Stimulated activated naive B cell treated with anti-CD40 and anti-IgM and Interleukin-4, amounts not matched to agents 10 μg/mL and 1 μg/mL and 100 μg/mL, for 72 hours (primary cell): Measurements from ENCODE around the gene RANGRF.
A peak's percentile ranks its signal among the peaks of the same experiment; 100 is the strongest.

Source experiments
- ATAC-seq, 2 donors: fragments of 150-1000 bp; cut with Tn5 transposase; replicated peaks; 2 replicates each; pipeline ENCODE4 v1.10.0; 2021; ENCODE audit warnings: moderate library complexity in 1 of 2
- DNase-seq: peaks from one replicate; pipeline ENCODE4 v3.0.0; 2021
- H3K27ac Mint-ChIP-seq: one replicate; pipeline ENCODE4 v1.8.0; 2022; ENCODE audit warnings: mild to moderate bottlenecking, mixed read lengths
- H3K27me3 Mint-ChIP-seq, 2 donors: one replicate each; pipeline ENCODE4 v1.8.0; 2022; ENCODE audit warnings: mixed read lengths in 2 of 2
- H3K36me3 Mint-ChIP-seq, 2 donors: one replicate each; pipeline ENCODE4 v1.8.0; 2022; ENCODE audit warnings: mixed read lengths in 2 of 2, mild to moderate bottlenecking in 1 of 2
- H3K4me1 Mint-ChIP-seq, 2 donors: one replicate each; pipeline ENCODE4 v1.8.0; 2022; ENCODE audit warnings: mixed read lengths in 2 of 2, mild to moderate bottlenecking in 1 of 2
- H3K4me3 Mint-ChIP-seq, 2 donors: one replicate each; pipeline ENCODE4 v1.8.0; 2022; ENCODE audit warnings: mild to moderate bottlenecking in 2 of 2, mixed read lengths in 2 of 2, moderate library complexity in 1 of 2
- H3K9me3 Mint-ChIP-seq, 2 donors: one replicate each; pipeline ENCODE4 v1.8.0; 2022; ENCODE audit warnings: mixed read lengths in 2 of 2, mild to moderate bottlenecking in 1 of 2

The RANGRF gene

DNA sequence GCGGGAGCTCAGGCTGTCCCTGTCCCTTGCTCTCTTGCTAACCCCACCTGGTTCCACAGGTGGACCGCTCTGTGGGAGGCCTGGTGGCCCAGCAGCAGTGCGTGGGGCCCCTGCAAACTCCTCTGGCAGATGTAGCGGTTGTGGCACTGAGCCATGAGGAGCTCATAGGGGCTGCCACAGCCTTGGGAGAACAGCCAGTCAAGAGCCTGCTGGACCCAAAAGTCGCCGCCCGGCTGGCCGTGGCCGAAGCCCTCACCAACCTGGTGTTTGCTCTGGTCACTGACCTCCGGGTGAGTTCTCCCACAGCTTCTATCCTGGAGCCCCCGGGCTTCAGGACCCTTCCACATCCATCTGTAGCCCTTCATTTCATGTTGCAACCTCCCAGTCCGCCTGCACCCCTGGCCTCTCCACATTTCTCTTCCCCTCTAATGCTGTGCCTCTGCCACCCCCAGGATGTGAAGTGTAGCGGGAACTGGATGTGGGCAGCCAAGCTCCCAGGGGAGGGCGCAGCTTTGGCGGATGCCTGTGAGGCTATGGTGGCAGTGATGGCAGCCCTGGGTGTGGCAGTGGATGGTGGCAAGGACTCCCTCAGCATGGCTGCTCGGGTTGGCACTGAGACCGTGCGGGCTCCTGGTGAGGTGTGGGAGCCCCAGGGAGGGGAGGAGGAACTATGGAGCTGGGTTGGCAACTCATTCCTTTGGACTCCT lies 23.5 kb upstream of the RANGRF start:
- no peak for ATAC-seq
- no peak for DNase-seq
- H3K36me3 Mint-ChIP-seq: peaks cover 72 to 80% of the 10 kb centered on the region in 2 donors
- H3K4me3 Mint-ChIP-seq: no peak overlapping the region
- H3K9me3 Mint-ChIP-seq: no peaks in the 10 kb centered on the region
- no peaks in the 10 kb centered on the region for H3K27me3 Mint-ChIP-seq
- H3K4me1 Mint-ChIP-seq: peaks cover 0 to 7% of the 10 kb centered on the region in 2 donors
- peak overlapping the region; percentile 56 for H3K27ac Mint-ChIP-seq

DNA sequence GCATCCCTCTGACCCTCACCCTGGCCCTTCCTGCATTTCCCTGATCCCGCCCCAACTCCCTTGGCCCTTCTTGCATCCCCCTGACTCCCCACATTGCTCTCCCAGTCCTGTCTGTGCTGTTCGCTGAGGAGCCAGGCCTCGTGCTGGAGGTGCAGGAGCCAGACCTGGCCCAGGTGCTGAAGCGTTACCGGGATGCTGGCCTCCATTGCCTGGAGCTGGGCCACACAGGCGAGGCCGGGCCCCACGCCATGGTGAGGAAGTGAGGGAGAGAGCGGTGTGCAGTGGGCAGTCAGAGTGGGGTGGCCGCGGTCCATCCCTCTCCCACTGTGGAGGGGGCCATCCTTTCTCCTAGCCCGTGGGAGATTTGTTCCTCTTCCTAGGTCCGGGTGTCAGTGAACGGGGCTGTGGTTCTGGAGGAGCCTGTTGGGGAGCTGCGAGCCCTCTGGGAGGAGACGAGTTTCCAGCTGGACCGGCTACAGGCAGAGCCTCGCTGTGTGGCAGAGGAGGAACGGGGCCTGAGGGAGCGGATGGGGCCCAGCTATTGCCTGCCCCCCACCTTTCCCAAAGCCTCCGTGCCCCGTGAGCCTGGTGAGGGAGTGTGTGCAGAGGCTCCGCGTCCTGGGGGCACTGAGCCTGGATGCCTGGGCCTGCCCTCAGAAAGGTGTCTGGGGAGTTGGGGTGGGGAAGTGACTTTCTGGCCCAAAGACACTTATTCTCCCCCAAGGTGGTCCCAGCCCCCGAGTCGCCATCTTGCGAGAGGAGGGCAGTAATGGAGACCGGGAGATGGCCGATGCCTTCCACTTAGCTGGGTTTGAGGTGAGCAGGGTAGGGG lies 21.6 kb upstream of the RANGRF start:
- peaks cover 69 to 82% of the 10 kb centered on the region in 2 donors for H3K36me3 Mint-ChIP-seq
- no peak for DNase-seq
- no peak overlapping the region for H3K4me3 Mint-ChIP-seq
- peak overlapping the region; percentile 42 for H3K27ac Mint-ChIP-seq
- peaks cover 0 to 7% of the 10 kb centered on the region in 2 donors for H3K4me1 Mint-ChIP-seq
- H3K27me3 Mint-ChIP-seq: no peaks in the 10 kb centered on the region
- no peak for ATAC-seq
- no peaks in the 10 kb centered on the region for H3K9me3 Mint-ChIP-seq

DNA sequence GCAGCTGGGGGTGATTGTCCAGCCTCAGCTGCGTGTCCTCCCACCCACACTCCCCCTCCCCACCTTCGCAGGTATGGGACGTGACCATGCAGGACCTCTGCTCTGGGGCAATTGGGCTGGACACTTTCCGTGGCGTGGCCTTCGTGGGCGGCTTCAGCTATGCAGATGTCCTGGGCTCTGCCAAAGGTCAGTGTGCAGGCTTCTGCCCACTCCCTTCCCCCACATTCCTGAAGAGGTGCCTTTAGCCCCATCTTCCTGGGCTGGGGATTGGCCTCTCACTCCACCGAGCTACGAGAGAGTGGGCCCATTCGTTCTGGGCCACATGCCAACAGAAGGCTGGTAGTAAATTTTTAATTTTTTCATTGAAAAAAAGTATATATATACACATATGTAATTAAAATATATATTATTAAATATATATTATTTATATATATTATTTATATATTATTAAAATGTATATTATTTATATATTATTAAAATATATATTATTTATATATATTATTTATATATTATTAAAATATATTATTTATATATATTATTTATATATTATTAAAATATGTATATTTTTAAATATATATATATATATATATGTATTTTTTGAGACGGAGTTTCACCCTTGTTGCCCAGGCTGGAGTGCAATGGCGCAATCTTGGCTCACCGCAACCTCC lies 20.9 kb upstream of the RANGRF start:
- peaks cover 66 to 78% of the 10 kb centered on the region in 2 donors for H3K36me3 Mint-ChIP-seq
- H3K4me3 Mint-ChIP-seq: no peak overlapping the region
- H3K9me3 Mint-ChIP-seq: no peaks in the 10 kb centered on the region
- H3K27ac Mint-ChIP-seq: no peak overlapping the region
- no peak for ATAC-seq
- H3K27me3 Mint-ChIP-seq: no peaks in the 10 kb centered on the region
- peaks cover 0 to 7% of the 10 kb centered on the region in 2 donors for H3K4me1 Mint-ChIP-seq
- no peak for DNase-seq

DNA sequence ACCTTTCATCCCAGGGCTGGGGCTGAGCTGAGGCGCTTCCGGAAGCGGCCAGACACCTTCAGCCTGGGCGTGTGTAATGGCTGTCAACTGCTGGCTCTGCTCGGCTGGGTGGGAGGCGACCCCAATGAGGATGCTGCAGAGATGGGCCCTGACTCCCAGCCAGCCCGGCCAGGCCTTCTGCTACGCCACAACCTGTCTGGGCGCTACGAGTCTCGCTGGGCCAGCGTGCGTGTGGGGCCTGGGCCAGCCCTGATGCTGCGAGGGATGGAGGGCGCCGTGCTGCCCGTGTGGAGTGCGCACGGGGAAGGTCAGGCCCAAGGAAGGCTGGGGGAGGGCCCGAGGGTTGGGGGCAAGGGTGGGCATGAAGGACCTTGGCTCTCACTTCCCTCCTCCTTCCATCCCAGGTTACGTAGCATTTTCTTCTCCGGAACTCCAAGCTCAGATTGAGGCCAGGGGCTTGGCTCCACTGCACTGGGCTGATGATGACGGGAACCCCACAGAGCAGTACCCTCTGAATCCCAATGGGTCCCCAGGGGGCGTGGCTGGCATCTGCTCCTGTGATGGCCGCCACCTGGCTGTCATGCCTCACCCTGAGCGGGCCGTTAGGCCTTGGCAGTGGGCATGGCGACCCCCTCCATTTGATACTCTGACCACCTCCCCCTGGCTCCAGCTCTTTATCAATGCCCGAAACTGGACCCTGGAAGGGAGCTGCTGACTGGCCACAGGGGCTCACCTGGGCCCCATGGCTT lies 19.7 kb upstream of the RANGRF start:
- no peaks in the 10 kb centered on the region for H3K9me3 Mint-ChIP-seq
- H3K4me1 Mint-ChIP-seq: peaks cover 0 to 7% of the 10 kb centered on the region in 2 donors
- no peak overlapping the region for H3K4me3 Mint-ChIP-seq
- no peaks in the 10 kb centered on the region for H3K27me3 Mint-ChIP-seq
- H3K36me3 Mint-ChIP-seq: peaks cover 60 to 74% of the 10 kb centered on the region in 2 donors
- DNase-seq (no peak), ATAC-seq (no peak)
- H3K27ac Mint-ChIP-seq: no peak overlapping the region

DNA sequence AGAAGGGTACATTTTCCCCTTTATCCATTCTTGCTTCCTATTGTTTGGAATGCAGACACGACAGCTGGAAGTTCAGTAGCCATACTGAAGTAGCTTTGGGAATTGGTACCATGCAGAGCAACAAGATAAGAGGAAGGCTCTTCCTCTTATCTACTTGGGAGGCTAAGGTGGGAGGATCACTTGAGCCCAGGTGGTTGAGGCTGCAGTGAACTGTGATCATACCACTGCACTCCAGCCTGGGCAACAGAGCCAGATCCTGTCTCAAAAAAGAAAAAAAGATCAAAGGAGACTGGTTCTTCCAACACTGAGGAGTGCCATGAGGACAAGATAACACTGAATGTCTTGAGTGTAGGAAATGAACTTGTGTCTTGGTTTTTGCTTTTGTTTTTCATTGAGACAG lies 16.0 kb upstream of the RANGRF start:
- Mint-ChIP-seq H3K27me3 (no peaks in the 10 kb centered on the region), H3K27ac (no peak overlapping the region), H3K36me3 (peaks cover 33 to 52% of the 10 kb centered on the region in 2 donors), H3K4me3 (no peak overlapping the region), H3K9me3 (no peaks in the 10 kb centered on the region), H3K4me1 (peaks cover 0 to 4% of the 10 kb centered on the region in 2 donors)
- ATAC-seq (no peak), DNase-seq (no peak)

DNA sequence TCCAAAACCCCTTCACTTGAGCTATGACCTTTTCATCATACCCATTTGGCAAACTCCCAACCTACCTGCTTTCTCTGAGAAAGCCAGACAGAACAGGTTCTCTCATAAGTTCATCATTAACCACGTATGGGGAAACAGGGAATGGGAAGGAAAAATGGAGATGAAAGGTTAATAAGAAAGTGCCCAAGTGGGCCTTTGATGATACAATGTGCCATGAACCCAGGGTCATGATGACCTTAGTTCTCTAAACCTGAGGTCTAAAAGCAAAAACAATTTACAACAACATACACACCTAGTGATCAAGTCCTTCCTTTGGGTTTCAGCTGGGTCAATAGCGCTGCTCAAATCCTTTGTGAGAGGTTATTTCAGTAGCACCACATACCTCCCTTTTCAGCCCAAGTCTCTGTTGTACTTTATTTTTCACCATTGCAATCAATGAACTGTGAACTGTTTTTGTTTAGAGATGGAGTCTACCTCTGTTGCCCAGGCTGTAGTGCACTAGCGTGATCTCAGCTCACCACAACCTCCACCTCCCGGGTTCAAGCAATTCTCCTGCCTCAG lies 14.5 kb upstream of the RANGRF start:
- H3K9me3 Mint-ChIP-seq: no peaks in the 10 kb centered on the region
- H3K4me3 Mint-ChIP-seq: no peak overlapping the region
- ATAC-seq (no peak), DNase-seq (no peak)
- H3K36me3 Mint-ChIP-seq: peaks cover 26 to 42% of the 10 kb centered on the region in 2 donors
- H3K4me1 Mint-ChIP-seq: peaks cover 0 to 4% of the 10 kb centered on the region in 2 donors
- H3K27ac Mint-ChIP-seq: no peak overlapping the region
- H3K27me3 Mint-ChIP-seq: no peaks in the 10 kb centered on the region

DNA sequence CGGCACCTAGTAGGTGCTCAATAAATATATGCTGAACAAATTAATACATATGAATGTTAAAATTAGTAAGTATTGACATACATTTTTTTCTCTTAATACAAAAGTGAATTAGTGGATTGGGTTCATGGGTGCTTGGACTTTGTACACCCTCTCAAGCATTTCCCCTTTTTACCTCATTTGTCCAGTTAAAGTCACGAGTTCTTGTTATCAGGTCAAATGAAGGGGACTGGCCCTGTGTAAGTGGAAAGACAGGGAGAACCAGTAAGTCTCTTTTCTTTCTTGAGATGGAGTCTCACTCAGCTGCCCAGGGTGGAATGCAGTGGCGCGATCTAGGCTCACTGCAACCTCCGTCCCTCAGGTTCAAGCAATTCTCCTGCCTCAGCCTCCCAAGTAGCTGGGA lies 13.7 kb upstream of the RANGRF start:
- ATAC-seq (no peak), DNase-seq (no peak)
- Mint-ChIP-seq H3K4me3 (no peak overlapping the region), H3K4me1 (peaks cover 0 to 4% of the 10 kb centered on the region in 2 donors), H3K9me3 (no peaks in the 10 kb centered on the region), H3K27ac (no peak overlapping the region), H3K27me3 (no peaks in the 10 kb centered on the region), H3K36me3 (peaks cover 21 to 36% of the 10 kb centered on the region in 2 donors)

DNA sequence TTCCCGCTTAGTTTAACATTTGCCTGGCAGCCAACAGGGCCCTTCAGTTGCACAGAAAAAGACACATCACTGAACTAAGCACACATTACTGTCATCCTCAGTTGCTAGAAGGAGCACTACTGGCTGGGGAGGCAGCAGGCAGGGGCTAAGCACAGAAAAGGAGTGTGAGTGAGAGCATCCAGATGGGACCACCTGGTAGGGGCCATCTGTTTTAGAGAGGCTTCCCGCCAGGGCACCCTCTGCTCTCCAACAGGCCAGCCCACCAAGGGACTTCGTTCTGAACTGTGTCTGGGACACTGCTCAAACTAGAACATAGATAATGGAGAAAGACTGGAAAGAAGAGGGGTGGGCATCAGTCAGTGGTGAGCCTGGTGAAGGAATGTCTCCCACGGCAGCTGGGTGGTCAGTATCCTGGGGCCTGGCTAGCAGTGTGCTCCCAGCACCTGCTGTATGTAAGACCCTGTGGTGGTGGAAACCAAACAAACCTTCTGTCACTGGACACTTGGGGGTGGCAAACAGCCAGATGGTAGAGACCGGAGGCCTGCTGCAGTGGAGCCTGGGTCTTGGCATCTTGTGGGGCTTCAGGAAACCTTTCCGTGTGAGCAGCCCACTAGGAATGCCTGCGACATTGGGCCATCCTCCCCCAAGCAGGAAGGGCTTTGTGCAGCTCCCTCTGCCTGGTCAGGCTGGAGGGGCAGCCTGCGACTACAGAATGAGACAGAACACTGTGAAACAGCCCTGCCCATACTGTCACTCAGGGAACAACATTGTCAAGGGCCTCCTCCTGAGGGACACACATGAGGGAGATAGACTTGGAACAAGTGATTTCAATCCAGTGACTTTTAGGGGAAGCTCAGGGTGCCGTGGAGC lies 12.8 kb upstream of the RANGRF start:
- no peak overlapping the region for H3K4me3 Mint-ChIP-seq
- no peak for DNase-seq
- H3K27ac Mint-ChIP-seq: no peak overlapping the region

DNA sequence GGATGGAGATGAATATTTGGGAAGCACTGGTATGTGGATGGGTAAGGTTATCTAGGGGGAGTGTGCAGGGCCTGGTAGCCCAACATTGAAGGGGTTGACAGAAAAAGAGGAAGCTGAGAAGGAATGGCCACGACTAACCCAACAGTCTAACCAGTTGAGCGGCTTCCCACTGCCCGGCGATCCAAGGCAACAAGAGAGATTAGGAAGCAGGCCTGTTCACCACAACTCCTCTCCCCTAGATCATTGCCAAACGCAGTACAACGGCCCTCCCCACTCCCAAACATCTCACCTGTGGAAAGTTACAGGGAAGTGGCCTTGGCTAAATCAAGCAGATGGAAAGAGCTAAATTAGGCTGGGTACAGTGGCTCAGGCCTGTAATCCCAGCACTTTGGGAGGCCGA lies 11.2 kb upstream of the RANGRF start:
- ATAC-seq (no peak), DNase-seq (no peak)
- H3K9me3 Mint-ChIP-seq: no peaks in the 10 kb centered on the region
- H3K4me3 Mint-ChIP-seq: no peak overlapping the region
- no peaks in the 10 kb centered on the region for H3K27me3 Mint-ChIP-seq
- H3K27ac Mint-ChIP-seq: no peak overlapping the region
- peaks cover 0 to 4% of the 10 kb centered on the region in 2 donors for H3K4me1 Mint-ChIP-seq
- peaks cover 9 to 18% of the 10 kb centered on the region in 2 donors for H3K36me3 Mint-ChIP-seq

More for the DNA sequence above, 12.8 kb upstream of the RANGRF start:
- no peaks in the 10 kb centered on the region for H3K9me3 Mint-ChIP-seq
- peaks cover 16 to 28% of the 10 kb centered on the region in 2 donors for H3K36me3 Mint-ChIP-seq
- ATAC-seq: peak in 1 of 2 donors; percentile 6
- H3K27me3 Mint-ChIP-seq: no peaks in the 10 kb centered on the region
- H3K4me1 Mint-ChIP-seq: peaks cover 0 to 4% of the 10 kb centered on the region in 2 donors

DNA sequence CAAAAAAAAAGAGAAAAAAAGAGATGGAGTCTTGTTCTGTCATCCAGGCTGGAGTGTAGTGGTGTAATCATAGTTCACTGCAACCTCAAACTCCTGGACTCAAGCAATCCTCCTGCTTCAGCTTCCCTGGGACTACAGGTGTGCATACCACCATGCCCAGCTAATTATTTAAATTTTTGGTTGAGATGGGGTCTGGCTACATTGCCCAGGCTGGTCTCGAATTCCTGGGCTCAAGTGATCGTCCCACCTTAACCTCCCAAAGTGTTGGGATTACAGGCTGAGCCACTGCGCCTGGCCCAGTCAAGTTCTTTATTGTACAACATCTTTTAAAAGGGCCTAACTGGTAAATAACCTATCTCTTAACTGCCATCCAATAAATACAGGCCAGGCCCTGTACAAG lies 6.1 kb upstream of the RANGRF start:
- H3K4me3 Mint-ChIP-seq: no peak overlapping the region
- ATAC-seq: no peak
- peaks cover 11 to 16% of the 10 kb centered on the region in 2 donors for H3K4me1 Mint-ChIP-seq
- no peak overlapping the region for H3K27ac Mint-ChIP-seq
- peaks cover 0 to 1% of the 10 kb centered on the region in 2 donors for H3K36me3 Mint-ChIP-seq
- no peaks in the 10 kb centered on the region for H3K9me3 Mint-ChIP-seq
- no peak for DNase-seq
- no peaks in the 10 kb centered on the region for H3K27me3 Mint-ChIP-seq

DNA sequence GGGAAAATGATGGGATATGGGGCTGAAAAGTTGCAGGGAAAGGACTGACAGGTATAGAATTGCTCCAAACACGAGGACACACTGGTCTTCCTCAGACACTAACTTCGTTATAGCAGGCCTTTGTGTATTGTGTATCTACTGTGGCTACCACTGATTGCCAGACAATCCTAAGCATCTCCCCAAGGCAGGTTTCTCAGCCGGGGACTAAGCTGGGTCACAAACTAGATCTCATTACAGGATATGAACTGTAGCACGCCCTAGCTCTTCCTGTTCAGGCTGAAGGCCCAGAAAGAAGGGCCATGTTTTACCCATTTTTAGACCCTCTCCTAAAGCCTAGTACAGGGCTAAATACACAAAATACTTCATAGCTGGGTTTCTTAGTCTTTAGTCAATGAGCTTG lies 5.1 kb upstream of the RANGRF start:
- Mint-ChIP-seq H3K36me3 (no peaks in the 10 kb centered on the region), H3K4me3 (no peak overlapping the region), H3K9me3 (no peaks in the 10 kb centered on the region), H3K27ac (no peak overlapping the region), H3K27me3 (no peaks in the 10 kb centered on the region), H3K4me1 (peaks cover 16 to 24% of the 10 kb centered on the region in 2 donors)
- ATAC-seq: no peak
- no peak for DNase-seq

DNA sequence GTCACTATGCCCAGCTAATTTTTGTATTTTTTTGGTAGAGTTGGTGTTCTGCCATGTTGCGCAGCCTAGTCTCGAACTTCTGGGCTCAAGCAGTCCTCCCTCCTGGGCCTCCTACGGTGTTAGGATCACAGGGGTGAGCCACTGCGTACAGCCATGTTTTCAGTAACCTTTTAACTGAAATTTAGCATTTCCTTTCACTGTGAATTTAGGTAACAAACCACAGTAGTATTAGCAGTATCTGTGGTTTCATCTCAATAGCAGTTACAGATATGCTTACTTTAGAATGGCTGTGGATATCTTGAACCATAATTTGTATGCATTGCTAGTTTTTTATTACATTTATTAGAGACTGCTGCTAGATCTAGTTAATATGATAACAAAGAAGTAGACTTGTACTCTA lies 4.3 kb upstream of the RANGRF start:
- Mint-ChIP-seq H3K36me3 (peaks cover 0 to 1% of the 10 kb centered on the region in 2 donors), H3K9me3 (no peaks in the 10 kb centered on the region), H3K4me1 (peaks cover 16 to 25% of the 10 kb centered on the region in 2 donors), H3K27me3 (no peaks in the 10 kb centered on the region), H3K4me3 (no peak overlapping the region), H3K27ac (no peak overlapping the region)
- ATAC-seq (no peak), DNase-seq (no peak)
